Mononuclear cell (primary cell): ENCODE data around the gene HMG20B. TPM values are rescaled to one million over a fixed set of nuclear protein-coding genes. Genes with fewer than 3 reads are reported as not detected.
A peak's percentile ranks its signal among the peaks of the same experiment; 100 is the strongest.

Experiments
- H3K27me3 ChIP-seq: 2 replicates; pipeline ENCODE4 v1.6.0; 2011; ENCODE audit warnings: low read length, control low read depth; ENCODE audit not compliant: insufficient read depth
- H3K4me1 ChIP-seq: 2 replicates; pipeline ENCODE4 v1.5.1; 2011; ENCODE audit warnings: mild to moderate bottlenecking, low read length, control low read depth; ENCODE audit not compliant: insufficient read depth
- H3K4me3 ChIP-seq: 2 replicates; pipeline ENCODE4 v1.5.1; 2011; ENCODE audit warnings: mild to moderate bottlenecking, low read length, moderate library complexity
- H3K9me3 ChIP-seq: 2 replicates; pipeline ENCODE4 v1.5.1; 2011; ENCODE audit warnings: low read depth, mild to moderate bottlenecking, control low read depth, low read length
- total RNA-seq: library from RNA; depleted of rRNA; stranded (reverse); fragments of >200 nt; gene quantifications from one replicate; pipeline ENCODE4 v1.2.3, GENCODE V29; 2012

The HMG20B gene
- total RNA-seq, 1 donor: 34.7 TPM

DNA sequence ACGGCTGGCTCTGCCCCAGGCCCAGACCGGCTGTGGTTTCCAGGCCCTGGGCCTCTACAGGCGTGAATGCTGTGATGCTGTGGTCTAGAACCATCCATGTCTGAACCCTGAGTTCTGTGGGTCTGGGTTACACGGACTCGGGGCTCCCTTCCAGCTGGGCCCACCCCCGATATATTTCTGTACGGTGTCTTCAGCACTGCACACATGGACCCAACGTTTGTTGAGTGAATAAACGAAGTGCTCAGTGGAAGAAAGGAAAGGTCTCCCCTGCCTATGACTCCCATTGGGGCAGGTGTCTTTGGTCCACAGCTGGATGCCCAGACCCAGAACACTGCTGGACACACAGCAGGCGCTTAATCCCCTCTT, 27.1 kb upstream of the HMG20B start:
- Histone ChIP-seq H3K9me3 (no peaks in the 10 kb centered on the region), H3K27me3 (no peaks in the 10 kb centered on the region), H3K4me1 (peaks cover 29% of the 10 kb centered on the region), H3K4me3 (no peak overlapping the region)

DNA sequence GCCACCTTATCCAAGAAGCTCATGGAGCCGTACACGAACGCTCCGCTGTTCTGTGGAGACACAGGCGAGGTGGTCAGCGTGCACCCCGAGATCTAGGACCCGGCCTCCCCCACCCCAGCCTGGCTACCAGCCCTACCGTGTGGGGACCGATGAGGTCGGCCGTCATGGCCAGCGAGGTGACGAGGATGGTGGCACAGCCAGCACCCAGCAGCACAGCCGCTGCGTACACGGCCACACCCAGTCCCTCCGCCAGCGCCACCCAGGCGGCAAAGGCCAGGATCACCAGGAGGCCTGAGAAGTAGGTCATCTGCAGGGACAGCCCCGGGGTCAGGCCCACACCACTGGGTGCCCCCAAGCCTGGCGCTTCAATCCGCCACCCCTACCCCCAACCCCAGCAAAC, 26.6 kb upstream of the HMG20B start:
- H3K27me3 ChIP-seq: no peaks in the 10 kb centered on the region
- H3K4me1 ChIP-seq: peaks cover 29% of the 10 kb centered on the region
- H3K9me3 ChIP-seq: no peaks in the 10 kb centered on the region
- no peak overlapping the region for H3K4me3 ChIP-seq

GRCh38 chr19:3547301-3547731, 25.4 kb upstream of the HMG20B start:
- H3K4me3 ChIP-seq: no peak overlapping the region
- no peaks in the 10 kb centered on the region for H3K9me3 ChIP-seq
- H3K4me1 ChIP-seq: peaks cover 36% of the 10 kb centered on the region
- no peaks in the 10 kb centered on the region for H3K27me3 ChIP-seq

DNA sequence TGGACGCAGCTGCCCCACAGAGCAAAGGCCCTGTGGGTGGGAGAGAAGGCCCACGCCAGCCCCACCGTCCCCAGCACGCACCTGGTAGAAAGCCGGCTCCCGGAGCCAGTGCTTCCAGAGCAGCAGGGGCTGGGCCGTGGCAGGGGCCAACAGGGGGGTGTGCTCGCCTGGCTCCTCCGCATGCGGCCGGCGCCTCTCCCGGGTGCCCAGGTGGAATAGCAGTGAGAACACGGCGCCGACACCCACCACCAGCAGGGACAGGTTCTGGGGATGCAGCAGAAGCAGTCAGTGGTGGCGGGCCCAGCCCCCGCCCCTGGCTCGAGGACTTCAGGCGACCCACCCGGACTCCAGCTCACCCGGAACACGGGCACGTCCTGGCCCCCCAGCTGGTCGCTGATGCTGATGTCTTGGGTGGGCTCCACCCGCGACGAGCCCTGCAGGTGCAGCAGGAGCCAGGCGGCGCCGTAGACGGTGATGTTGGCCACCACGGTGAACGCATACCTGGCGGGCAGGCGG, 24.9 kb upstream of the HMG20B start:
- Histone ChIP-seq H3K4me1 (peaks cover 42% of the 10 kb centered on the region), H3K4me3 (no peak overlapping the region), H3K27me3 (no peaks in the 10 kb centered on the region), H3K9me3 (no peaks in the 10 kb centered on the region)

GRCh38 chr19:3548606-3549005, 24.1 kb upstream of the HMG20B start:
- H3K4me1 ChIP-seq: peaks cover 49% of the 10 kb centered on the region
- H3K4me3 ChIP-seq: no peak overlapping the region
- no peaks in the 10 kb centered on the region for H3K27me3 ChIP-seq
- no peaks in the 10 kb centered on the region for H3K9me3 ChIP-seq

DNA sequence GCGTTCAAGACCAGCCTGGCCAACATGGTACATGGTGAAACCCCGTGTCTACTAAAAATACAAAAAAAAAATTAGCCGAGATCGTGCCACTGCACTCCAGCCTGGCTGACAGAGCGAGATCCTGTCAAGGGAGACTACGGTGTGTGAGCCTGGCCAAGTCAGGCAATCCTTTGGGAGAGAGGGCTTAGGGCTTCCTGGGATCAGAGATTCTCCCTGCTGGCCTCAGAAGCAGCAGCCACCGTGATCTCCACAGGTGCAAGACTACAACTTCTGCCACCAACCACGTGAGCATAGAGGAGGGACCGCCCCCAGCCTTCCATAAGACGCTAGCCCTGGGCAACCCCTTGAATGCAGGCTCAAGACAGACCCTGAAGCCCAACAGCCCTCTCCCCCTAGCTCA, 22.9 kb upstream of the HMG20B start:
- Histone ChIP-seq H3K27me3 (no peaks in the 10 kb centered on the region), H3K4me3 (no peak overlapping the region), H3K9me3 (no peaks in the 10 kb centered on the region), H3K4me1 (peaks cover 61% of the 10 kb centered on the region)

DNA sequence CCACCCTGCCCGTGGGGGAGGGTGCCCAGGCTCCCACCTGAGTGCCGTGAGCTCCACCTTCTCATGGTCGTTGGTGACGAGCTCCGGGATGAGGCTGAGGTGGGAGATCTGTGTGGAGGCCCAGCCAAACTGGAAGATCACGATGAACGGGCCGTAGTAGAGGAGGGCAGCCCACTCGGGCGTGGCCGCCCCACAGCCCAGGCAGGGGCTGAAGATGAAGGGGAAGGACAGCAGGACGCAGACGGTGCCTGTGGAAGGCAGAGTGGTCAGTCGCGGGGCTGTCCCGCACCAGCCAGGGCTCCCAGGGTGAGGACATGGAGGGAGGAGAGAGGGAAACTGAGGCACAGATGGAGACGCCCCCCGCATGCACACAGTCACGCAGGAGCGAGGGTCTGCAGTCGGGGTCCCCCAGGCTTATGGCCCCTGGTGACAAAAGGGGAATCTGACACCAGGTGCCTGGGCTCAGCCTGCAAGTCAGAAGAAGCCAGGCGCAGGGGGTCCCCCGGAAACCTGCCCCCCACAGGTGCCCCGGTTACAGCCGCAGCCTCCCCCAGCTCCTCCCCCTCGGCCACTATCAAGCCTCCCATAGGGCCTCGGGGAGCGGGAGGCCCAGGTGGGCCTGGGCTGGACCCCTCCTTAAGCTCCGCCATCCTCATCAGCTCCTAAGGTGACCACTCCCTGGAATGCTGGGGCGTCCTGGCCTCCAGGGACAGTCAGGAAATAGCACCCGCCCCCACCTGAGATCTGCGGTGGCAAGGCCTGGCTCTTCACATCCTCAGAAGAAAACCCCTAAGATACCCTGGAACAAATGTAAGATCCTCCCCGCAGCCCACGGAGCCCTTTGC, 21.6 kb upstream of the HMG20B start:
- H3K9me3 ChIP-seq: no peaks in the 10 kb centered on the region
- H3K27me3 ChIP-seq: no peaks in the 10 kb centered on the region
- H3K4me3 ChIP-seq: no peak overlapping the region
- peaks cover 71% of the 10 kb centered on the region for H3K4me1 ChIP-seq

DNA sequence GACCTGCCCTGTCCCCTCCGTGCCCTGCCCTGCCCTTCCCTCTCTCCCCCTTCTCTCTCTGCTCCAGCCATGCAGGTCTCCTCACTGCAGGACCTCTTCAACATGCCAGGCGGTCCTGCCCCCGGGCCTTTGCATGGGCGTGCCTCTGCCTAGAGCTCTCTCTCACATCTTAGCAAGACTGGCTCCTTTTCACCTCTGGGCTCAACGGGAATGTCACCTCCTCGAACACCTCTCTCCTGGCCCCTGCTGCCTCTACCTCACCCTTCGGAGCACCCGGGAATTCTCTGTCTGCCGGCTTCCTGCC, 21.0 kb upstream of the HMG20B start:
- Histone ChIP-seq H3K9me3 (no peaks in the 10 kb centered on the region), H3K4me1 (peaks cover 77% of the 10 kb centered on the region), H3K27me3 (no peaks in the 10 kb centered on the region), H3K4me3 (no peak overlapping the region)

DNA sequence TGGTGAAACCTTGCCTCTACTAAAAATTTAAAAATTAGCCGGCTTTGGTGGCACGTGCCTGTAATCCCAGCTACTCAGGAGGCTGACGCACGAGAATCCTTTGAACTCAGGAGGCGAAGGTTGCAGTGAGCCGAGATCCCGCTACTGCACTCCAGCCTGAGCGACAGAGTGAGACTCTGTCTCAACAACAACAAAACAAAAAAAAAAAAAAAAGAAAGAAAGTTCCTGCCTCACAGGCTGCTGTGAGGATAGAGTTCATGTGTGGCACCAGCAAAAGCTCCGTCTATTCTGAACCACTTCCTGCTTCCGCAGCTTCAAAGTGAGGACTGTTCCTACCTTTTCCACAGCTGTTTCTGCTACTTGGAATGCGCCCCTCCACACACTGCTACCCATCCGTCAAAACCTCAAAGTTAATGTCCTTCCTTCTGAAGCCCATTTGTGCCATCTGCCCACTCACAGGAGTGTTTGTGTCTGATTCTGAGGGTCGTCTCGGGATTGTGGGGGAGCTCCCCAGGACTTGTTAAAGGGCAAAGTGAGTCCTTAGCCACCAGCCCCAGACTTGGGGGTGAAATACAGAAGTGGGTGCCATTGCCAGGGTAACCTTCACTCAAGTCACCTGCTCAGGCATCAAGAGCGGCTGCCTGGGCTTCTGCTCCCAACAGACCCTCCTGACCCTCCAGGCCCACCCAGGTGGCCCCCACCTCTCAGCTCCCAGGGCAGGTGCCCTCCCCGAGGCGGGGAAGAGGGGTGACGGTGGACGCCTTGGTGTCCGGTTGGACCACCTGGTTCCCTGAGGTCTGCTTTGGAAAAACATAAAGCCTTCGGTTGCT, 18.3 kb upstream of the HMG20B start:
- Histone ChIP-seq H3K9me3 (no peaks in the 10 kb centered on the region), H3K4me3 (no peak overlapping the region), H3K4me1 (peaks cover 67% of the 10 kb centered on the region), H3K27me3 (no peaks in the 10 kb centered on the region)

GRCh38 chr19:3555653-3556422, 16.9 kb upstream of the HMG20B start:
- peaks cover 63% of the 10 kb centered on the region for H3K4me1 ChIP-seq
- no peaks in the 10 kb centered on the region for H3K9me3 ChIP-seq
- peak overlapping the region; percentile 77 for H3K4me3 ChIP-seq
- H3K27me3 ChIP-seq: no peaks in the 10 kb centered on the region

DNA sequence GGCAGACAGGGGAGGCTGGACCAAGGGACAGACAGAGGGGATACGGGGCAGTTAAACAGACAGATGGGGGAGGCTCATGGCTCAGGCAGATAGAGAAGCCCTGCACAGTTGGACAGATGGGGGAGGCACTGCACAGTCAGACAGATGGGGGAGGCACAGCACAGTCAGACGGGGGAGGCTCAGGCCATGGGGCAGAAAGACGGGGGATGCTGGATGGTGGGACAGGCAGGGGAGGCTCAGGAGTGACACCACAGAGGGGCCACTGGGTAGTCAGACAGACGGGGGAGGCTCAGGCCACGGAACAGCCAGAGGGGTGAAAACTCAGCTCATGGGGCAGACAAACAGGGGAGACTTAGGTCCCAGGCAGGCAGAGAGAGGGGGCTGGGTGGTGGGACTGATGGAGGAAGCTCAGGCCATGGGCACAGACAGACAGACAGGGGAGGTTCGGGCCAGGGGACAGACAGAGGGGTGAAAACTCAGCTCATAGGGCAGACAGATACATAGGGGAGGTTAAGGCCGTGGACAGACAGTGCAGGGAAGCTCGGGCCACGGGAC, 16.2 kb upstream of the HMG20B start:
- peaks cover 63% of the 10 kb centered on the region for H3K4me1 ChIP-seq
- H3K4me3 ChIP-seq: peak overlapping the region; percentile 77

GRCh38 chr19:3556978-3557460, 15.7 kb upstream of the HMG20B start:
- Histone ChIP-seq H3K9me3 (no peaks in the 10 kb centered on the region), H3K4me1 (peaks cover 58% of the 10 kb centered on the region), H3K4me3 (peak overlapping the region; percentile 77), H3K27me3 (no peaks in the 10 kb centered on the region)

More for the DNA sequence above, 16.2 kb upstream of the HMG20B start:
- H3K27me3 ChIP-seq: no peaks in the 10 kb centered on the region
- H3K9me3 ChIP-seq: no peaks in the 10 kb centered on the region

DNA sequence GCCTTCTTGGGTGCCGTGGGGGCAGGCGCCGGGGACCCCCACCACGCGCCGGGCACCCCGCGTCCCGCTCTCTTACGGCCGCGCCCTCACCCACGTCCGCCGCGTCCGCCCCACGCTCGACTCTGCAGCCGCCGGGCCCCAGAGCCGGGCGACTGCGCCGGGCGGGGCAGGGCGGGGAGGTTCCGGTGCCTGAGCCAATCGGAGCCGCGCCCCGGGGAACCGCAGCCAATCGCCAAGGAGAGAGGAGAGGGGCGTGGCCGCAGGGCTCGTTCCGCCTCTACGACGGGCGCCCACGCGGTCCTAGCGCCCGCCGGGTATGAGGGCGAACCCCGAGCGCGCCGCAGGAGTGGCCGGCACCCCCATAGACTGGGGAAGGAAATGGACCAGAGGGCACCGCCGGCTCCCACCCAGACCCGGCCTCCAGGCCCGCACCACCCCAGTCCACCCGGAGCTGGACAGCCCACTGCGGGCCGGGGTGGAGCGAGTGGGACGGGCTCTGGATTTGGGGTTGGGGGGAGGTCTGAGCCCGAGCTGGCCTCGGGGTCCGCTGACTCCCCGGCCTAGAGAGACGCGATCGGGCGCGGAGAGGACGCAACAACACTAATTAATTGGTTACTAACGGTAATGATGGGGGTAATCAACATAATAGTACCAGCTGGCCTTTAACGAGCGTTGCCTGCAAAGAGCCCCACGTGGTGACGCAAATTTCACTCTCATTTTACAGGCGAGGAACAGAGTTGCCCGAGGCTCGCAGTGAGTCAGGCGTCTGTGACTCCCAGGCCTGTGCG, 15.1 kb upstream of the HMG20B start, which contains the start of gene MFSD12:
Gene MFSD12, minus strand, starts transcription at position 126 of the 788 bp plus-strand sequence. CDS start 183 bp downstream, outside the sequence.
- H3K4me1 ChIP-seq: peaks cover 53% of the 10 kb centered on the region

More for the DNA sequence above, 15.1 kb upstream of the HMG20B start, which contains the start of gene MFSD12:
- Histone ChIP-seq H3K4me3 (peak within 1 kb of the TSS; percentile 77), H3K9me3 (no peaks in the 10 kb centered on the region), H3K27me3 (no peaks in the 10 kb centered on the region)
